HepG2 (cell line): Measurements from ENCODE around the gene KLB. TPM values are rescaled to one million over a fixed set of nuclear protein-coding genes. Genes with fewer than 3 reads are reported as not detected.

Experiments
- ARID4A ChIP-seq: sonication (generic); formaldehyde crosslinking; IDR thresholded peaks from 2 replicates; pipeline ENCODE4 v1.5.0; 2020; ENCODE audit warnings: mild to moderate bottlenecking, missing genetic modification reagents, borderline replicate concordance
- BORCS8-MEF2B ChIP-seq: sonication (generic); formaldehyde crosslinking; IDR thresholded peaks from 2 replicates; pipeline ENCODE4 v1.8.0; 2022; ENCODE audit warnings: mild to moderate bottlenecking, missing genetic modification reagents
- JUND ChIP-seq: sonication (generic); formaldehyde crosslinking; IDR thresholded peaks from 2 replicates; pipeline ENCODE4 v1.8.0; 2022; ENCODE audit warnings: mild to moderate bottlenecking, missing genetic modification reagents
- NR2F2 ChIP-seq: IDR thresholded peaks from 2 replicates; pipeline ENCODE4 v1.6.1; 2012; ENCODE audit warnings: low read depth, inconsistent platforms, borderline replicate concordance
- RARA ChIP-seq: IDR thresholded peaks from 2 replicates; pipeline ENCODE4 v1.6.1; 2016; ENCODE audit warnings: missing genetic modification reagents, missing compliant biosample characterization
- RXRB ChIP-seq: IDR thresholded peaks from 2 replicates; pipeline ENCODE4 v1.6.1; 2016; ENCODE audit warnings: borderline replicate concordance, missing genetic modification reagents, missing compliant biosample characterization
- THYN1 ChIP-seq: sonication (generic); formaldehyde crosslinking; IDR thresholded peaks from 2 replicates; pipeline ENCODE4 v1.8.1; 2023; ENCODE audit warnings: low read depth, mild to moderate bottlenecking, moderate library complexity, missing genetic modification reagents, borderline replicate concordance
- TOE1 ChIP-seq: sonication (generic); formaldehyde crosslinking; IDR thresholded peaks from 2 replicates; pipeline ENCODE4 v1.4.0; 2020; ENCODE audit warnings: mild to moderate bottlenecking, missing genetic modification reagents
- TSC22D2 ChIP-seq: sonication (generic); formaldehyde crosslinking; IDR thresholded peaks from 2 replicates; pipeline ENCODE4 v1.5.1; 2020; ENCODE audit warnings: missing genetic modification reagents, mild to moderate bottlenecking, borderline replicate concordance
- ZNF253 ChIP-seq: sonication (generic); formaldehyde crosslinking; IDR thresholded peaks from 2 replicates; pipeline ENCODE4 v1.8.0; 2022; ENCODE audit warnings: mild to moderate bottlenecking, missing genetic modification reagents, borderline replicate concordance
- ZNF280B ChIP-seq: sonication (generic); formaldehyde crosslinking; IDR thresholded peaks from 2 replicates; pipeline ENCODE4 v1.5.0; 2020; ENCODE audit warnings: missing genetic modification reagents, mild to moderate bottlenecking, borderline replicate concordance
- ZNF292 ChIP-seq: sonication (generic); formaldehyde crosslinking; IDR thresholded peaks from 2 replicates; pipeline ENCODE4 v1.8.1; 2022; ENCODE audit warnings: mild to moderate bottlenecking, low read depth, missing genetic modification reagents, borderline replicate concordance
- ZNF383 ChIP-seq: sonication (generic); formaldehyde crosslinking; IDR thresholded peaks from 2 replicates; pipeline ENCODE4 v1.4.0; 2020; ENCODE audit warnings: missing genetic modification reagents, mild to moderate bottlenecking, borderline replicate concordance
- ZNF446 ChIP-seq: sonication (generic); formaldehyde crosslinking; IDR thresholded peaks from 2 replicates; pipeline ENCODE4 v1.5.0; 2020; ENCODE audit warnings: mild to moderate bottlenecking, missing genetic modification reagents
- ZNF563 ChIP-seq: sonication (generic); formaldehyde crosslinking; IDR thresholded peaks from 2 replicates; pipeline ENCODE4 v1.8.0; 2022; ENCODE audit warnings: mild to moderate bottlenecking, moderate library complexity, missing genetic modification reagents
- ZNF746 ChIP-seq: sonication (generic); formaldehyde crosslinking; IDR thresholded peaks from 2 replicates; pipeline ENCODE4 v1.8.0; 2022; ENCODE audit warnings: mild to moderate bottlenecking, missing genetic modification reagents
- ZNF780A ChIP-seq: sonication (generic); formaldehyde crosslinking; IDR thresholded peaks from 2 replicates; pipeline ENCODE4 v1.8.0; 2022; ENCODE audit warnings: mild to moderate bottlenecking, missing genetic modification reagents, moderate library complexity
- polyA plus RNA-seq, 8 experiments: library from polyadenylated mRNA; depleted of rRNA in 3 of 8; stranded (reverse) in 7 of 8; unstranded in 1 of 8; fragments of >200 nt; fragmentation: Illumina TruSeq in 4 of 8; extraction: Trizol in 4 of 8; gene quantifications; 2 replicates each; pipeline versions ENCODE4 v1.2.1 to v1.2.3, GENCODE V29; 2011 to 2016; ENCODE audit warnings: low read depth in 4 of 8, missing spikeins in 1 of 8, mixed read lengths in 1 of 8; ENCODE audit not compliant: insufficient read depth in 1 of 8
- total RNA-seq, 5 experiments: library from RNA; depleted of rRNA; stranded (reverse); fragments of >200 nt; fragmentation: Illumina TruSeq; extraction: Trizol; gene quantifications; 2 replicates each; pipeline ENCODE4 v1.2.3, GENCODE V29; 2016; ENCODE audit warnings: low read depth in 1 of 5
- TF ChIP-seq, protein P1 (sequence below): sonication (generic); formaldehyde crosslinking; conservative IDR thresholded peaks from 2 replicates; pipeline ENCODE4 v1.8.0; 2022; ENCODE audit warnings: mild to moderate bottlenecking, moderate library complexity, missing genetic modification reagents
- TF ChIP-seq, protein P2 (sequence below): sonication (generic); formaldehyde crosslinking; IDR thresholded peaks from 2 replicates; pipeline ENCODE4 v1.5.0; 2020; ENCODE audit warnings: missing genetic modification reagents

The KLB gene
- total and polyA plus RNA-seq, 2 of the 13 experiments (the other 11 are each of a cell fraction or from before 2014, with no cell fraction given): 25.3 to 82.0 TPM

DNA sequence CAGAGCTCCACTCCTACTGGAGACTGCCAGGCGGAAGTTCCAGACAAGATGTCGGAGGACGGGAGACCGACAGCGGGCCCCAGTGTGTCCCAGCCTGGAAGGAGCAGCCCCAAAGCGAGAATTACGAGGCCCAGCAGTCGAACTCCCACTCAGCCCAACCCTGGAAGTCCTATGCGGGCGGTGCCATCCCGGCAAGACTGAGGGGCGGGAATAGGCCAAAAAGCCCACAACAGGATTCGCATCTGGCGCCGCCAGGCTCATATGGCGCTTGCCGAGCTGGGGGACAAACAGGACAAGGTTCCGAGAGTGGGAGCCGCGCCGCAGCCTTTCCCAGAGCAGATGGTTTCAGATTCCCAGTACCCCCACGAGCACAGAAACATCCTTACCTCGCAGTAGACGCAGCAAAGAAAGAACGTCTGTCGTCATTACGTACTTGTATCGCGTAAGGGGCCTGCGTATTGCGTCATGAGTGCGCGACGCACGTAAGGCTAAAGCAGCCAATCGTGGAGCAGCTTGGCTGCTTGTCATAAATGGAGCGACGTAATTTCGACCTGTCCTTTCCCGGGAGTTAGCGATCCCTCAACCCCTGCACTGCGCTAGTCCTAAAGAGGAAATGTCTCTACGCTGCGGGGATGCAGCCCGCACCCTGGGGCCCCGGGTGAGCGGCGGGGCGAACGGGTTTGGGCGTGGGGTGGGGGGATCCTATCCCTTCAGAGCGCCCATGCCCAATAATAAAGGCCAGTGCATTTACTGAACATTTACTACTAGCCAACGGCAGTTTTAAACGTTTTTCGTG lies 52.0 kb downstream of the KLB start, which contains the start of the genes LIAS and RPL9 (continued):
- TF ChIP-seq ARID4A (CRISPR knock-in tag) (peak; percentile 88; the same call in 1 of the 2 replicates), TOE1 (0 out of 2 replicates have a peak, but pooled peaks have one; percentile 54), TSC22D2 (CRISPR knock-in tag) (no peak), ZNF280B (CRISPR knock-in tag) (peak; percentile 70), ZNF563 (CRISPR knock-in tag) (peak; percentile 72; the same call in 1 of the 2 replicates), RARA (CRISPR knock-in tag) (no peak), ZNF253 (CRISPR knock-in tag) (0 out of 2 replicates have a peak, but pooled peaks have one; percentile 66), ZNF746 (CRISPR knock-in tag) (no peak), ZNF780A (CRISPR knock-in tag) (no peak), THYN1 (no peak), ZNF446 (CRISPR knock-in tag) (no peak), ZNF292 (CRISPR knock-in tag) (peak; percentile 77; the same call in 1 of the 2 replicates), RXRB (CRISPR knock-in tag) (peak; percentile 72; the same call in 1 of the 2 replicates), BORCS8-MEF2B (CRISPR knock-in tag) (no peak; the same call in 1 of the 2 replicates), NR2F2 (no peak), ZNF383 (CRISPR knock-in tag) (no peak), JUND (CRISPR knock-in tag) (peak; percentile 68; the same call in 1 of the 2 replicates)
- TF ChIP-seq, protein P1, sequence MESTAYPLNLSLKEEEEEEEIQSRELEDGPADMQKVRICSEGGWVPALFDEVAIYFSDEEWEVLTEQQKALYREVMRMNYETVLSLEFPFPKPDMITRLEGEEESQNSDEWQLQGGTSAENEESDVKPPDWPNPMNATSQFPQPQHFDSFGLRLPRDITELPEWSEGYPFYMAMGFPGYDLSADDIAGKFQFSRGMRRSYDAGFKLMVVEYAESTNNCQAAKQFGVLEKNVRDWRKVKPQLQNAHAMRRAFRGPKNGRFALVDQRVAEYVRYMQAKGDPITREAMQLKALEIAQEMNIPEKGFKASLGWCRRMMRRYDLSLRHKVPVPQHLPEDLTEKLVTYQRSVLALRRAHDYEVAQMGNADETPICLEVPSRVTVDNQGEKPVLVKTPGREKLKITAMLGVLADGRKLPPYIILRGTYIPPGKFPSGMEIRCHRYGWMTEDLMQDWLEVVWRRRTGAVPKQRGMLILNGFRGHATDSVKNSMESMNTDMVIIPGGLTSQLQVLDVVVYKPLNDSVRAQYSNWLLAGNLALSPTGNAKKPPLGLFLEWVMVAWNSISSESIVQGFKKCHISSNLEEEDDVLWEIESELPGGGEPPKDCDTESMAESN (CRISPR knock-in tag): peak; percentile 58; the same call in 1 of the 2 replicates
- TF ChIP-seq, protein P2, sequence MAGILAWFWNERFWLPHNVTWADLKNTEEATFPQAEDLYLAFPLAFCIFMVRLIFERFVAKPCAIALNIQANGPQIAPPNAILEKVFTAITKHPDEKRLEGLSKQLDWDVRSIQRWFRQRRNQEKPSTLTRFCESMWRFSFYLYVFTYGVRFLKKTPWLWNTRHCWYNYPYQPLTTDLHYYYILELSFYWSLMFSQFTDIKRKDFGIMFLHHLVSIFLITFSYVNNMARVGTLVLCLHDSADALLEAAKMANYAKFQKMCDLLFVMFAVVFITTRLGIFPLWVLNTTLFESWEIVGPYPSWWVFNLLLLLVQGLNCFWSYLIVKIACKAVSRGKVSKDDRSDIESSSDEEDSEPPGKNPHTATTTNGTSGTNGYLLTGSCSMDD (CRISPR knock-in tag): no peak
